CD4-positive, alpha-beta T cell (primary cell): ENCODE measurements around the gene ATP5MG. TPM values are rescaled to one million over a fixed set of nuclear protein-coding genes. Genes with fewer than 3 reads are reported as not detected.

ENCODE experiments used
- ATAC-seq: fragments of 200-7000 bp; cut with Tn5 transposase; one replicate; pipeline ENCODE4 v1.10.0; 2022; ENCODE audit warnings: mild to moderate bottlenecking; ENCODE audit not compliant: poor library complexity
- CTCF ChIA-PET: fragments of 350-600 bp; sonication (Branson Sonifier 250); formaldehyde crosslinking; loops from one replicate; lab custom pipeline; 2021; ENCODE audit warnings: antibody characterized with exemption, inconsistent platforms; lab: Charles Lee
- POLR2A ChIA-PET: fragments of 350-600 bp; sonication (Branson Sonifier 250); formaldehyde crosslinking; loops from one replicate; lab custom pipeline; 2021; ENCODE audit warnings: antibody characterized with exemption, inconsistent platforms; lab: Charles Lee
- DNase-seq, 14 experiments: peaks; one replicate each; pipeline ENCODE4 v3.0.0-alpha.2; 2013 to 2020; ENCODE audit warnings: mixed read lengths in 2 of 14
- H3K27ac ChIP-seq, 2 donors: one replicate each; pipeline versions ENCODE4 v1.5.1 to v1.7.0; 2013; ENCODE audit warnings: low read length in 2 of 2, low read depth in 1 of 2, mild to moderate bottlenecking in 1 of 2
- H3K27me3 ChIP-seq, 2 experiments: 1 replicate in 1 of 2; 2 replicates in 1 of 2; pipeline versions ENCODE4 v1.6.1 to v1.7.0; 2013; ENCODE audit warnings: low read length in 2 of 2, control low read depth in 1 of 2, mild to moderate bottlenecking in 1 of 2, moderate library complexity in 1 of 2; ENCODE audit not compliant: insufficient read depth in 2 of 2, control insufficient read depth in 1 of 2
- H3K36me3 ChIP-seq: one replicate; pipeline ENCODE4 v1.6.1; 2013; ENCODE audit warnings: low read length, control low read depth; ENCODE audit not compliant: insufficient read depth
- H3K4me1 ChIP-seq: one replicate; pipeline ENCODE4 v1.6.1; 2013; ENCODE audit warnings: low read length, control low read depth; ENCODE audit not compliant: insufficient read depth
- H3K4me3 ChIP-seq: one replicate; pipeline ENCODE4 v1.5.1; 2013; ENCODE audit warnings: mild to moderate bottlenecking, low read length, moderate library complexity
- H3K9me3 ChIP-seq, 2 experiments: 1 replicate in 1 of 2; 2 replicates in 1 of 2; pipeline versions ENCODE4 v1.6.1 to v1.7.0; 2013; ENCODE audit warnings: low read length in 2 of 2, mild to moderate bottlenecking in 2 of 2, control low read depth in 1 of 2, moderate library complexity in 1 of 2; ENCODE audit not compliant: control insufficient read depth in 1 of 2, insufficient read depth in 1 of 2
- H3K27ac Mint-ChIP-seq: one replicate; pipeline ENCODE4 v1.8.0; 2020; ENCODE audit warnings: mixed read lengths
- H3K27me3 Mint-ChIP-seq: one replicate; pipeline ENCODE4 v1.8.0; 2021; ENCODE audit warnings: mixed read lengths
- H3K36me3 Mint-ChIP-seq: one replicate; pipeline ENCODE4 v1.8.0; 2021; ENCODE audit warnings: low read depth, mixed read lengths
- H3K4me1 Mint-ChIP-seq: one replicate; pipeline ENCODE4 v1.8.0; 2021; ENCODE audit warnings: low read depth, mixed read lengths
- H3K4me3 Mint-ChIP-seq: one replicate; pipeline ENCODE4 v1.8.0; 2020; ENCODE audit warnings: mild to moderate bottlenecking, mixed read lengths
- H3K9me3 Mint-ChIP-seq: one replicate; pipeline ENCODE4 v1.8.0; 2020; ENCODE audit warnings: mixed read lengths
- CTCF ChIP-seq: fragments of 200-600 bp; IDR thresholded peaks from one replicate; pipeline ENCODE4 v1.8.0; 2022; ENCODE audit warnings: antibody characterized with exemption, mild to moderate bottlenecking
- intact Hi-C, 2 experiments: fragments of 100-400 bp; cut with DNase I in 1 of 2; cut with micrococcal nuclease in 1 of 2; formaldehyde crosslinking; loops; one replicate each; pipeline versions ENCODE4 v1.15.1 to v1.9.0; 2023 to 2025; cut with DNase I, micrococcal nuclease
- total RNA-seq, 174 experiments: library from RNA in 2 of 174; stranded (reverse) in 2 of 174; gene quantifications; one replicate each; pipeline ENCODE4 v1.2.3 and lab custom pipeline; 2021 to 2026

The ATP5MG gene
- total RNA-seq, 2 experiments from 2014 or later: 147 to 153 TPM

GRCh38 chr11:118410055-118410745 is 8.8 kb downstream of the ATP5MG start:
- H3K36me3 ChIP-seq: peaks cover 55% of the 10 kb centered on the region
- no peaks in the 10 kb centered on the region for H3K9me3 ChIP-seq
- peaks cover 4% of the 10 kb centered on the region for H3K4me1 ChIP-seq
- peaks cover 27% of the 10 kb centered on the region for H3K4me1 Mint-ChIP-seq
- POLR2A ChIA-PET: interaction anchor here (1.7 kb wide), 1 partner anchor 11 kb away, joined by 4 read pairs; no protein-coding TSS in a partner anchor
- H3K27ac ChIP-seq: no peak overlapping the region
- CTCF ChIA-PET: no interaction called here
- TF ChIP-seq CTCF: no peak
- no peak for ATAC-seq
- no peak overlapping the region for H3K4me3 ChIP-seq
- H3K27me3 ChIP-seq: no peaks in the 10 kb centered on the region
- H3K9me3 Mint-ChIP-seq: no peaks in the 10 kb centered on the region
- peaks cover 55% of the 10 kb centered on the region for H3K36me3 Mint-ChIP-seq
- H3K4me3 Mint-ChIP-seq: no peak overlapping the region
- H3K27ac Mint-ChIP-seq: peak overlapping the region; percentile 34
- no peak for DNase-seq
- no peaks in the 10 kb centered on the region for H3K27me3 Mint-ChIP-seq
- intact Hi-C loops: no loop called here

GRCh38 chr11:118411530-118411929 is 10.1 kb downstream of the ATP5MG start:
- TF ChIP-seq CTCF: no peak
- H3K9me3 ChIP-seq: no peaks in the 10 kb centered on the region
- Mint-ChIP-seq H3K4me1 (peaks cover 16% of the 10 kb centered on the region), H3K4me3 (no peak overlapping the region), H3K36me3 (peaks cover 43% of the 10 kb centered on the region), H3K27ac (no peak overlapping the region), H3K27me3 (no peaks in the 10 kb centered on the region), H3K9me3 (no peaks in the 10 kb centered on the region)
- no peaks in the 10 kb centered on the region for H3K27me3 ChIP-seq
- peaks cover 44% of the 10 kb centered on the region for H3K36me3 ChIP-seq
- ATAC-seq (no peak), DNase-seq (no peak)
- intact Hi-C loops: no loop called here
- CTCF ChIA-PET: no interaction called here
- H3K27ac ChIP-seq: no peak overlapping the region
- no peak overlapping the region for H3K4me3 ChIP-seq
- POLR2A ChIA-PET: no interaction called here
- H3K4me1 ChIP-seq: no peaks in the 10 kb centered on the region

- POLR2A ChIA-PET: interaction anchor here (0.9 to 1.0 kb wide), 2 partner anchors 15 to 26 kb away, joined by 3 read pairs; no protein-coding TSS in a partner anchor
- Histone ChIP-seq H3K9me3 (no peaks in the 10 kb centered on the region), H3K36me3 (peaks cover 32% of the 10 kb centered on the region), H3K4me3 (no peak overlapping the region), H3K4me1 (no peaks in the 10 kb centered on the region), H3K27ac (no peak overlapping the region), H3K27me3 (no peaks in the 10 kb centered on the region)
- intact Hi-C loops: no loop called here
- no peaks in the 10 kb centered on the region for H3K9me3 Mint-ChIP-seq
- H3K36me3 Mint-ChIP-seq: peaks cover 29% of the 10 kb centered on the region
- no peak for DNase-seq
- no peak for ATAC-seq
- H3K27ac Mint-ChIP-seq: peak overlapping the region; percentile 2
- CTCF ChIA-PET: interaction anchor here (0.7 kb wide), 1 partner anchor 42 kb away, joined by 3 read pairs; no protein-coding TSS in a partner anchor
- TF ChIP-seq CTCF: no peak
- no peaks in the 10 kb centered on the region for H3K27me3 Mint-ChIP-seq
- H3K4me3 Mint-ChIP-seq: no peak overlapping the region
- H3K4me1 Mint-ChIP-seq: peaks cover 11% of the 10 kb centered on the region
These were observed 11.5 kb downstream of the ATP5MG start for GRCh38 chr11:118412921-118413320.
